Bronchial epithelial cell (primary cell): ENCODE measurements around the gene PPP4C. TPM values are rescaled to one million over a fixed set of nuclear protein-coding genes. Genes with fewer than 3 reads are reported as not detected.

Source experiments
- DNase-seq: peaks from one replicate; pipeline ENCODE4 v3.0.0-alpha.2; 2010; ENCODE audit warnings: low read depth
- FAIRE-seq: peaks from 2 replicates; lab custom pipeline; 2011; peaks lifted over from hg19 to GRCh38; lab: Jason Lieb, UNC
- H3K27me3 ChIP-seq: 2 replicates; pipeline ENCODE4 v1.5.1; 2011; ENCODE audit warnings: low read length; ENCODE audit not compliant: control insufficient read depth, insufficient read depth
- H3K36me3 ChIP-seq: 2 replicates; pipeline ENCODE4 v1.5.1; 2011; ENCODE audit warnings: low read length; ENCODE audit not compliant: control insufficient read depth, insufficient read depth
- H3K4me3 ChIP-seq: 2 replicates; pipeline ENCODE4 v1.5.1; 2011; ENCODE audit warnings: mild to moderate bottlenecking, low read depth, low read length, control low read depth
- total RNA-seq: library from RNA; depleted of rRNA; stranded (reverse); fragments of >200 nt; gene quantifications from 2 replicates; pipeline ENCODE4 v1.2.1, GENCODE V29; 2014
- TF ChIP-seq, protein P1 (sequence below): IDR thresholded peaks from 2 replicates; pipeline ENCODE4 v1.5.1; 2011; ENCODE audit warnings: mild to moderate bottlenecking, moderate library complexity, low read length, control low read depth, inconsistent platforms; ENCODE audit not compliant: insufficient read depth, severe bottlenecking

PPP4C gene
- total RNA-seq, 1 donor from 2014 or later, result 249 TPM

DNA sequence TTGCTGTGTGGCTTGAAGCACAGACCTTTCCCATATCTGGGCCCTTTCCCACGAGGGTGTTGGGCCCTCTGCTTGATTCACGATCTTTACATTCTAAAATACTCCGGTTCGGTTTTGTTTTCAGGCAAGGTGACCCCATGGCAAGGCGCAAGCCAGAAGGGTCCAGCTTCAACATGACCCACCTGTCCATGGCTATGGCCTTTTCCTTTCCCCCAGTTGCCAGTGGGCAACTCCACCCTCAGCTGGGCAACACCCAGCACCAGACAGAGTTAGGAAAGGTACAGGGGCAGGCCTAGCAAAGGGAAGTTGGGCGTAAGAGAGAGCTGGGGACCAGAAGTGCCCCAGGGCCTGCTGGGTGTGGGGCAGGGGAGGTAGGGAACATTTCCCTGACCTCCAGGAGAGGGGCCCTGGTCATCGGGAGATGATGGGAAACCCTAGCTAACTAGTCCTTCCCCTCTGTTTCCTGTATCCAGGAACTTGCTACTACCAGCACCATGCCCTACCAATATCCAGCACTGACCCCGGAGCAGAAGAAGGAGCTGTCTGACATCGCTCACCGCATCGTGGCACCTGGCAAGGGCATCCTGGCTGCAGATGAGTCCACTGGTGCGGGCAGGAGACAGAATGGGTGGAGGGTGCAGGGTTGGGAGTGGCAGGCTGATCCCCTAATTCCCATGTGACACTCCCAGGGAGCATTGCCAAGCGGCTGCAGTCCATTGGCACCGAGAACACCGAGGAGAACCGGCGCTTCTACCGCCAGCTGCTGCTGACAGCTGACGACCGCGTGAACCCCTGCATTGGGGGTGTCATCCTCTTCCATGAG is 8.8 kb upstream of the PPP4C start:
- no peak for FAIRE-seq
- H3K36me3 ChIP-seq, result peaks cover 41% of the 10 kb centered on the region
- TF ChIP-seq, protein P1, sequence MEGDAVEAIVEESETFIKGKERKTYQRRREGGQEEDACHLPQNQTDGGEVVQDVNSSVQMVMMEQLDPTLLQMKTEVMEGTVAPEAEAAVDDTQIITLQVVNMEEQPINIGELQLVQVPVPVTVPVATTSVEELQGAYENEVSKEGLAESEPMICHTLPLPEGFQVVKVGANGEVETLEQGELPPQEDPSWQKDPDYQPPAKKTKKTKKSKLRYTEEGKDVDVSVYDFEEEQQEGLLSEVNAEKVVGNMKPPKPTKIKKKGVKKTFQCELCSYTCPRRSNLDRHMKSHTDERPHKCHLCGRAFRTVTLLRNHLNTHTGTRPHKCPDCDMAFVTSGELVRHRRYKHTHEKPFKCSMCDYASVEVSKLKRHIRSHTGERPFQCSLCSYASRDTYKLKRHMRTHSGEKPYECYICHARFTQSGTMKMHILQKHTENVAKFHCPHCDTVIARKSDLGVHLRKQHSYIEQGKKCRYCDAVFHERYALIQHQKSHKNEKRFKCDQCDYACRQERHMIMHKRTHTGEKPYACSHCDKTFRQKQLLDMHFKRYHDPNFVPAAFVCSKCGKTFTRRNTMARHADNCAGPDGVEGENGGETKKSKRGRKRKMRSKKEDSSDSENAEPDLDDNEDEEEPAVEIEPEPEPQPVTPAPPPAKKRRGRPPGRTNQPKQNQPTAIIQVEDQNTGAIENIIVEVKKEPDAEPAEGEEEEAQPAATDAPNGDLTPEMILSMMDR, result no peak

DNA sequence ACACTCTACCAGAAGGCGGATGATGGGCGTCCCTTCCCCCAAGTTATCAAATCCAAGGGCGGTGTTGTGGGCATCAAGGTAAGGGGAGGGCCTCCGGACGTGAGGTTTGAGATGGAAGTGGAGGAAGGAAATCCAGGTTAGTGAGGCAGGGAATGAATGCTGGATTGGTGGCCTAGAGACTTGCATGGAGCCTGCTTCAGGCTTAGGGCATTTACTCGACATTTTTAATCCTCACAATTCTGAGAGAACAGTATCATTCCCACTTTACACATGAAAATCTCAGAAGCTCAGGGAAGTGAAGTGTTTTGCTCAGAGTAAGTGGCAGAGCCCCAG is 8.2 kb upstream of the PPP4C start:
- Histone ChIP-seq H3K4me3 (peak overlapping the region; percentile 97), H3K27me3 (no peaks in the 10 kb centered on the region), H3K36me3 (peaks cover 41% of the 10 kb centered on the region)
- TF ChIP-seq, protein P1, result no peak
- FAIRE-seq (no peak), DNase-seq (no peak)

More for the DNA sequence above, 8.8 kb upstream of the PPP4C start:
- no peaks in the 10 kb centered on the region for H3K27me3 ChIP-seq
- H3K4me3 ChIP-seq, result peak overlapping the region; percentile 97
- no peak for DNase-seq

- Histone ChIP-seq H3K27me3 (no peaks in the 10 kb centered on the region), H3K36me3 (peaks cover 41% of the 10 kb centered on the region), H3K4me3 (no peak overlapping the region)
- TF ChIP-seq, protein P1, result no peak
- DNase-seq, result no peak
- no peak for FAIRE-seq
These were observed 7.5 kb upstream of the PPP4C start for GRCh38 chr16:30068333-30068732.

DNA sequence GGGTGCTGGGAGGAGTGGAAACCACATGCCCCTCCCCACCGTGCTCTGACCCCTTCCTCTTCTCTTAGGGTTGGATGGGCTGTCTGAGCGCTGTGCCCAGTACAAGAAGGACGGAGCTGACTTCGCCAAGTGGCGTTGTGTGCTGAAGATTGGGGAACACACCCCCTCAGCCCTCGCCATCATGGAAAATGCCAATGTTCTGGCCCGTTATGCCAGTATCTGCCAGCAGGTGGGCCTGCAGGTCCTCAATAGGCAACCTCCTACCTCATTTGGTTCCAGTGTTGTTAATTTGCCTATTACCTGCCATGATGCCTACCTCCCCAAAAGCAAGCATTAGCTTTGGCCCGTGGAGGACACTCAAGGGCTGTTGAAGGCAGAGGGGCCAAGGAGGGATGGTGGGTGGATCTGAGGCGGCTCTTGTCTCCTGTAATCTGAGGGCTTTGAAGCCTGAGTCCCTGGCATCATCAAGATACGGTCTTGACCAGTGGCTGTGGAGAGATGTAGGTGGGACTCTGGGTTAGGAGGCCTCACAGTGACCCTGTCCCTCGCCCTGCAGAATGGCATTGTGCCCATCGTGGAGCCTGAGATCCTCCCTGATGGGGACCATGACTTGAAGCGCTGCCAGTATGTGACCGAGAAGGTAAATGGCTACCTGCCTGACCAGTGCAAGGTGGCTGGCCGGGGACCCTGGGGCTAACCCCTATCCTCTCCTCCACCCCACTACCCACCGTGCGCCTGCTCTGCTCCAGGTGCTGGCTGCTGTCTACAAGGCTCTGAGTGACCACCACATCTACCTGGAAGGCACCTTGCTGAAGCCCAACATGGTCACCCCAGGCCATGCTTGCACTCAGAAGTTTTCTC is 6.8 kb upstream of the PPP4C start:
- peaks cover 41% of the 10 kb centered on the region for H3K36me3 ChIP-seq
- no peak for FAIRE-seq

DNA sequence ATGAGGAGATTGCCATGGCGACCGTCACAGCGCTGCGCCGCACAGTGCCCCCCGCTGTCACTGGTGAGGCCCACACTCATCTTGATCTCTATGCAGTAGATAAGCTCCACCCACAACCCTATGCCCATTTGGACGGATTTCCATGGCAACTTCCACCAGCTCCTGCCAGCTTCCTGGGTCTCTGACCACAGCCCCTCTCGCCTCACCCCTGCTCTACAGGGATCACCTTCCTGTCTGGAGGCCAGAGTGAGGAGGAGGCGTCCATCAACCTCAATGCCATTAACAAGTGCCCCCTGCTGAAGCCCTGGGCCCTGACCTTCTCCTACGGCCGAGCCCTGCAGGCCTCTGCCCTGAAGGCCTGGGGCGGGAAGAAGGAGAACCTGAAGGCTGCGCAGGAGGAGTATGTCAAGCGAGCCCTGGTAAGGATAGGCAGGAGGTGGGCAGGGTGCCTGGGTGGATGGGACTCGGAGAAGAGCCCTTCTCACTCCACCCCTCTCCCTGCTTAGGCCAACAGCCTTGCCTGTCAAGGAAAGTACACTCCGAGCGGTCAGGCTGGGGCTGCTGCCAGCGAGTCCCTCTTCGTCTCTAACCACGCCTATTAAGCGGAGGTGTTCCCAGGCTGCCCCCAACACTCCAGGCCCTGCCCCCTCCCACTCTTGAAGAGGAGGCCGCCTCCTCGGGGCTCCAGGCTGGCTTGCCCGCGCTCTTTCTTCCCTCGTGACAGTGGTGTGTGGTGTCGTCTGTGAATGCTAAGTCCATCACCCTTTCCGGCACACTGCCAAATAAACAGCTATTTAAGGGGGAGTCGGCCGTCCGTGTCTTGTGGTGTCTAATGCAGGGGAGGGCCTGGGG is 6.0 kb upstream of the PPP4C start:
- peaks cover 41% of the 10 kb centered on the region for H3K36me3 ChIP-seq
- H3K4me3 ChIP-seq, result no peak overlapping the region
- DNase-seq (no peak), FAIRE-seq (no peak)
- TF ChIP-seq, protein P1, result no peak
- no peaks in the 10 kb centered on the region for H3K27me3 ChIP-seq

More for the DNA sequence above, 6.8 kb upstream of the PPP4C start:
- Histone ChIP-seq H3K27me3 (no peaks in the 10 kb centered on the region), H3K4me3 (no peak overlapping the region)
- peak; percentile 18 for DNase-seq
- TF ChIP-seq, protein P1, result peak; percentile 66
